GM21576 (cell line): ENCODE measurements around the gene TBX21.
"Not testable (repeated sequence)": the region's sequence is repeated elsewhere in the genome, so short reads cannot be mapped to it uniquely, and the experiment has no call there.

Experiments
- ATAC-seq: cut with Tn5 transposase; IDR thresholded peaks from one replicate; pipeline ENCODE4 v1.9.1; 2021; ENCODE audit warnings: mild to moderate bottlenecking, moderate library complexity; ENCODE audit not compliant: unreplicated experiment

TBX21 gene

DNA sequence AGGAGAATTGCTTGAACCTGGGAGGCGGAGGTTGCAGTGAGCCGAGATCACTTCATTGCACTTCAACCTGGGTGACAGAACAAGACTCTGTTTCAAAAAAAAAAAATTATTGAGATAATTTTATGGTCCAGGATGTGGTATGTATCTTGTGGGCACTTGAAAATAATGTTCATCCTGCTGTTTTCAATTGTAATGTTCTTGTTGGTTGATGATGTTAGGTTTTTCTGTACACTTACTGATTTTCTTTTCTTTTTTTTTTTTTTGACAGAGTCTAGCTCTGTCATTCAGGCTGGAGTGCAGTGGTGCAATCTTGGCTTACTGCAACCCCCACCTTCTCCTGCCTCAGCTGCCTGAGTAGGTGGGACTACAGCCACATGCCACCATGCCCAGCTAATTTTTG is 29.7 kb downstream of the TBX21 start:
- ATAC-seq: no peak

DNA sequence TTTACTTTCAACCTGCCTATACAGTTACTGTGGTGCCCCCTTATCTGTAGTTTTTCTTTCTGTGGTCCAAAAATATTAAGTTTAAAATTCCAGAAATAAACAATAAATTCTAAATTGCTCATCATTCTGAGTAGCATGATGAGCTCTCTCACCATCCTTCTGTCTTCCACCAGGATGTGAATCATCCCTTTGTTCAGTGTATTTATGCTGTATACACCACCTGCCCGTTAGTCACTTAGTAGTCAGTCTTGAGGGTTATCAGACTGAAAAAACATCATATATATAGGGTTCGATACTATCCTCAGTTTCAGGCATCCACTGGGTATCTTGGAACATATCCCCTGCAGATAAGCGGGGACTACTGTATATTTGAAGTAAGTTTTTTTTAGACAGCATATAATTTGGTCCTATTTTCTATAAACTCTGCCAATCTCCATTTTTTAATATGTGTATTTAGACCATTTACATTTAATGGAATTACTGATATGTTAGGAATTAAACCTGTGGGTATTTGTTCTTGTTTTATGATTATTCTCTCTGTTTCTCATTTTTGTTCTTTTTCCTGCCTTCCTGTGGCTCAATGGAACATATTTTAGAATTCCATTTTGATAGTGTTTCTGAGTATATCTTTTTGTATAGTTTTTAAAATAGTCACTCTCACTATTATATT is 31.0 kb downstream of the TBX21 start:
- ATAC-seq: no peak

DNA sequence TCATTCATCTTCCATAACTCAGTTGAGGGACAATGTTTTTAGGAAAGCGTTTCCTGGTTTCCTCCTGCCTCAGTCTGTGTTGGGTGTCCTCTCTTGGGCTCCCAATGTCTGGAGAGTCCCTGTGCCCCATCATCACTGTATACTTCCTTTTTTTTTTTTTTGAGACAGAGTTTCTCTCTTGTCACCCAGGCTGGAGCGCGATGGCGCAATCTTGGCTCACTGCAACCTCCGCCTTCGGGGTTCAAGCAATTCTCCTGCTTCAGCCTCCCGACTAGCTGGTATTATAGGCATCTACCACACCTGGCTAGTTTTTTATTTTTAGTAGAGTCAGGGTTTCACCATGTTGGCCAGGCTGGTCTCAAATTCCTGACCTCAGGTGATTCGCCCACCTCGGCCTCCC is 40.6 kb downstream of the TBX21 start:
- ATAC-seq: not testable (repeated sequence)

DNA sequence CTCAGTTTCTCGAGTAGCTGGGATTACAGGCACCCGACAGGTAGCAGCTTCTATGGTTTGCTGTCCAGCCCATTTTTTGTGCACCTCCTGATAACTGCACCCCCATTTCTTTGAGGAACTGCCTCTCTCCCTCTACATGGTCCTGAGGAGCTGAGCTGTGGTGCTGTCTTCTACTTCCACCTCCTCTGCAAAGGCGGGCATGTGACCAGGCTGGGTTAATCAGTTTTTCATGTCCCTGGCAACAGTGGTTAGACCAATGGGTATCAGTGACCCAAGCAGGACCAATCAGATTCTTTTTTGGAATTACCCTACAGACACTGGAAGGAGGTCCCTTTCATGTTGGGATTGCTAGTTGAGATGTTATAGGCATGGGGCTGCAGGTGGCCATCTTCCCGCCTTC is 41.3 kb downstream of the TBX21 start:
- no peak for ATAC-seq

DNA sequence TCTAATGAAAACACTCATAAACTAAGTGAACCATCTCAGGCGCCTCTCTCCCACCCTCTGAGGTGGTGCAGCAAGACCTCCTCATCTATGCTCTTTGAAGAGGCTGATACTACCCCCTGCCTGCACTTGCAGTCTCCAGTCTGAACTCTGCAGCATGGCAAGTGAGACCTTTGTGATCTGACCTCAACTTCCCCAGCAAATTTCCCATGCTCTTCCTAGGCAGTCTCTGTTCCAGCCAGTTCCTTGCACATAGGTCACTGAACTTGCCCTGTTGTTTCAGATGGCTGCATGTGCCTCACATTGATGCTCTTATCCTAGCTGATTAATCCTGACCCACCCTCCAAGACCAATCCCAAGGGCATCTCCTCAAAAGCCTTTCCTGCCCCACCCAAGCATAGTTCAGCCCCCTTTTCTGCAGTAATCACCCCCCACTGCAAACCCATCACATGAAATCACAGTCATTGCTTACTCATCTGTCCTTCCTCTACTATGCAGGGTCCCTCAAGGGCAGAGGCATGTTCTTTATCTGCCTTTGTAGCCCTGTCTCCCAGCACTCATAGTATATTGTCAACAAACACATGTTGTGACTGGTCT is 42.0 kb downstream of the TBX21 start:
- ATAC-seq: no peak

DNA sequence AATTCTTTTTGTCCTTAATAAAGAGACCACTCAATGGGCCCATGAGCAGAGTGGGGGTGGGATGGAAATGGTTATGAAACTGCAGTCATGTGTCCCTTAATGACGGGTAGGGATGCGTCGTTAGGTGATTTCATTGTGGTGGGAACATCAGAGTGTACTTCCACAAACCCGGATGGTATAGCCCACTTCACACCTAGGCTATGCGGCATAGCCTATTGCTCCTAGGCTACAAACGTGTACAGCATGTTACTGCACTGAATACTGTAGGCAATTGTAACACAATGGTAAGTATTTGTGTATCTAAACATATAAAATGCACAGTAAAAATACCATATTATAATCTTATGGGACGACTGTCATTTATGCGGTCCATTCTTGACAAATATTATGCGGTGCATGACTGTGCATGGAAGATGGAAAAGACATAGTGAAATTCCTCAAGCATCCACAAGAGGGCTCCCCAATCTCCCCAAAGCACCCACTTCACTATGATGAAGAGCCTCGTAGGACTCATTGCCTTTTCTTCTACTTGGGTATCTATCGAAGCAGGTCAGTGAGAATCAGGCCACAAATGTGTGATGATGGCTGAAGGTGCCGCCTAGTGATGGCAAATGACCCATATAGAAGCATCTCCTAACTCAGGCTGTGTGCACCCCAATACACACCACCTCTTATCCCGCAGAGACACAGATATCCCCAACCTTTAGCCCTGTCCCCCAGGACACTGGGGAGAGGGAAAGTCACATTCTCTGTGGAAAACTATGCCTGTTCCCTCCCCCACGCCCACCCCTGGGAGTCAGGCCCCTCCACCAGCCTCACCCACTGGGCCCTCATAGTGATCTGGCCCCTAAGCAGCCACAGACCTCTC is 43.5 kb downstream of the TBX21 start:
- no peak for ATAC-seq

DNA sequence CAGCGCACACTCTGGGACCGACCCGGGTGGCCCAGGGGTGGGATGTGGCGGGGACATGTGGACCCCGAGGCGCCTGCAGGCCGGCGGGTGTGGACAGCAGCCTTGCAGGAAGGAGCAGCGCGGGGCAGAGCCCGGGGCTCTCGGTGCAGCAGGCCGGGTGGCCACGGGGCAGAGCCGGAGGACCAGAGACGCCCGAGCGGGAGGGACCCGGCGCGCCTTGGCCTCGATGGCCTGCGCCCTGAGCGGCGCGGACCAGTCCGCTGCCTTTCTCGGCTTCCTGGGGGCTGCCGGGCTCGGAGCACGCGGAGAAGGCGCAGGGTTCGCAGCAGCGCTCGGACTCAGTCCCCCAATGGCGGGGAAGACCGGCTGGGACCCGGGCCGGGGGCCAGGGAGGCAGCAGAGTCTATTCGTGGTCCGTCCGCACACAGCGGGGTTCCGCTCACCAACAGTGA is 45.2 kb downstream of the TBX21 start:
- no peak for ATAC-seq

DNA sequence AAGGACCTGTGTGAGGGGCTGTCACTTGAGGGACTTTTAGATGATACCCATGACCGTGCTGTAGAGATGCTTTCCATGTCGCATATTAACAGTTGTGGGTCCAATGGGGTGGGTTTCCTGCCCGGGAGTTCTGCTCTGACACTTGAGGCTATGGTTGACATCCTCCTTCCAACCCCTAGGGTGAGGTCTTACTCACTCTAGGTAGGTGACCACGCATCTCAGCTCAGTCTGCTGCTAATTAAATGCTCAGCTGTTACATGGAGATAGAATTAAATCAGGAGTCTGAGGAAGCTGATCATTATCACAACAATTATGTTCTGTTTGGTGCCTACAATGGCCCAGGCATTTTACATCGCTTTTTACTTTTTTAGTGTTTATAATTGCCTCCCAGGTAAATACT is 48.4 kb downstream of the TBX21 start:
- ATAC-seq: no peak

DNA sequence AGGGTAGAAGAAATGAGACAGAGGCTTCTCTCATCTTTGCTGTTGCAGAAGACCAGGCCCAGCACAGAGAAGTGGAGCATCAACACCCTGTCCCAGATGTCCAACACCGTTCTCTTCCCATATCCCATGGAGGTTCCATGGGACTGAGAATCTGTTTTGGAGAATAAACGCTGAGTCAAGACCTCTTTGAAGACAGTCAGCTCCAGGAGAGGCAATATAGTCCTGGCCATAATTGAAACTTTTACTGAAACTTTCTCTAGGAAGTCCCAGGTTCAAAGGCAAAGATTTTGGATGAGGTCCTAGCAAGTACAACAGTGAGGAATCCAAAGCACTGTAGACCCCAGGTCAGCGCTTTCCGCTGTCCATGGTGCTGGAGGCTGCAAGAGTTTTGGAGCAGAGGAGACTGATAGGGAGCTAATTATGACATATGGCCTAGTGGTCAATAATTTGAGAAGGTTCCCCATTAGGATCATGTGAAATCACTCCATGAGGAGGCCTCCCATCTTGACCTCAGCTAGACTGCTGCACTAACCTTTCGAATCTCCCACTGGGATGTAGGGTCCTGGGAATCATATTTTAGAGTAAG is 52.6 kb downstream of the TBX21 start:
- no peak for ATAC-seq

DNA sequence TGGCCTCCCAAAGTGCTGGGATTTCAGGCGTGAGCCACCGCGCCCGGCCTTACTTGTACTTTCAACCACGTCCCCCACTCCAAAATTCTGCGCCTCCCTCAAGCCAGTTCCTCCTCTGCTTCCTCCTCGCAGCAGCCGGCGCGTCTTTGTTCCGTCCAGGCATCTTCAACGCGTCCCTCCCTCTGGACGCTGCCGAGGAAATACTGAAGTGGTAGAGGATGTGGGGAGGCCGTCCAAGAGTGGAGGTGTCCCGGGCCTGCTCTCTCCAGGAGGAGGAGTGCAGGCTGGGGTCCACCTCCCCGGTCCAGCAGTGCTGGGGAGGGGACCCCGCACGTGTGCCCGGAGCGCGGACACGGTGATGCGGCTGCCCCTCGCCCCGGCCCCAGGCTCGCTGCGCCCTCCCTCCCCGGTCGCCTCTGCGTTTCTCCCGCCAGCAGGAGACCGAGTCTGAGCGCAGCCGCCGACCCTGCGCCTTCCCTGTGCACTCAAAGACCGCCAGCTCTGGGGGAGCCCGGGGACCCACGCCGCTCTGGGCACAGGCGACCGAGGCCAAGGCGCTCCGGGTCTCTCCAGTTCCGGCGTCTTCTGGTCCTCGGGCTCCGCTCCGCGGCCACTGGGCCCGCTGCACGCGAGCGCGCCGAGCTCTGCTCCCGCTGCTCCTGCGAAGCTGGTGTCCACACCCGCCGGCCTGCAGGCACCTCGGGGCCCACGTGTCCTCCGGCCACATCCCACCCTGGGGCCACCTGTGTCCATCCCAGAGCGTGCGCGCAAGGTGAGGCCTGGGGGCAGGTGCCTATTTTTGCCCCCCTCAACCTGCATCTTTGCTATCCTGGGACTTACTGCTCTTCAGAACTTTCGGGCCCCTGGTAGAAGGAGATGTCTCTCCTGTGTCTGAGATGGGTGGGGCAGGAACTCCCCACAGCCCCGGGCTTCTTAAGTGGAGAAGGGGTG is 56.9 kb downstream of the TBX21 start:
- no peak for ATAC-seq

DNA sequence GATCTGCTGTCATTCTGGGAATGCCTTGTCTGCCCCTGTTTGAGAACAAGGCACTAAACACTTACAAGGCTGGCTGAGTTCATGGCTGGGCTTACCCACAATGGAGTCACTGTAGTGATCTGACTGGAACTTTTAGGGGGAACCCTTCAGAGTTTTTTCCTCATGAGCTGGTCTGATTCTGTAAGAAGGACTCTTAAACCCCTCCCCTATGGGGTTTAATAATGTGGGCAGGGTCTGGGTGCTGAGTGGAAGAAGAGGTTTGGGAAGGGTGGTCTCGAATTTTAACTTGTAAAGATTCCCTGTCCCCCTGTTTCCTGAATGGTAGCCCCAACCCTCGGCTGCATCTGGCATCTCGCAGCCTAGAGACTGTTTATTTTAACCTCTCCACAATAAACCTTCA is 58.0 kb downstream of the TBX21 start:
- no peak for ATAC-seq

DNA sequence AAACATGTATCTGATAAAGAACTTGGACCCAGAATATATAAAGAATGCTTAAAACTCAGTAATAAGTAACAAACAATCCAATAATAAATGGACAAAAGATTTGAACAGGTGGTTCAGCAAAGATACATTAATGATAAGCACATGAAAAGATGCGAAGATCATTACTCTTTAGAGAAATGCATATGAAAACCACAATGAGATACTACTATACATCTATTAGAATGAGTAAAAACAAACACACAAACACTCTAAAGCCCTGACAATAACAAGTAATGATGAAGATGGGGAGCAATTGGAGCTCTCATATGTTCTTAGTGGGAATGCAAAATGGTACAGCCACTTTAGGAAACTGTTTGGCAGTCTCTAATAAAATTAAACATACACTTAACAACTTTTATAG is 59.4 kb downstream of the TBX21 start:
- no peak for ATAC-seq

DNA sequence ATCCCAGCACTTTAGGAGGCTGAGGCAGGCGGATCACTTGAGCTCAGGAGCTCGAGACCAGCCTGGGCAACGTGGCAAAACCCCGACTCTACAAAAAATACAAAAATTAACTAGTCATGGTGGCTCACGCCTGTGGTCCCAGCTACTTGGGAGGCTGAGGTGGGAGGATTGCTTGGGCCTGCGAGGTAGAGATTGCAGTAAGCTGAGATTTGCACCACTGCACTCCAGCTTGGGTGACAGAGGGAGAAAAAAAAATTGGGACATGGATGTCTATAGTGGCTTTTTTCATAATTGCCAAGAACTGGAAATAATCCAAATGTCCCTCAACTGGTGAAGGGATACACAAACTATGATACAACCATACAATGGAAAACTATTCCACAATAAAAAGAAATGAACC is 59.9 kb downstream of the TBX21 start:
- no peak for ATAC-seq
